GM18526 (cell line): ENCODE results near the gene TRIM2.

Experiments used
- POLR2A ChIP-seq: IDR thresholded peaks from 3 replicates; pipeline ENCODE4 v1.6.1; 2011; ENCODE audit not compliant: insufficient read length; ENCODE audit errors: extremely low read depth

Gene TRIM2

DNA sequence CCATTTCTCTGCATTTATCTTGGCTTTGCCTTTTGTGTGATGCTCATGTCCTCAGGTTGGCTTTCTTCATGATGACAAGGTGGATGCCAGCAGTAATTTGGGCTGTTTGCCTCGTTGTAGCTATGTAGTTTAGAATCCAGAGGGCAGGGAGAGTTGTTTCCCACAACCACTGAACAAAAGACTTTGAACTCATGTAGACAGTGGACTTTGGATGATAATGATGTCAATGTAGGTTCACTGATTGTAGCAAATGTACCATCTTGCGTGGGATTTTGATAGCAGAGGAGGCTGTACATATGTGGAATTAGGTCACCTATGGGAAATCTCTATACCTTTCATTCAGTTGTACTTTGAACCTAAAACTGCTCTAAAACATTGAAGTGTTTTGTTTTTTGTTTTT, 181.5 kb downstream of the TRIM2 start:
- no peak for TF ChIP-seq POLR2A

DNA sequence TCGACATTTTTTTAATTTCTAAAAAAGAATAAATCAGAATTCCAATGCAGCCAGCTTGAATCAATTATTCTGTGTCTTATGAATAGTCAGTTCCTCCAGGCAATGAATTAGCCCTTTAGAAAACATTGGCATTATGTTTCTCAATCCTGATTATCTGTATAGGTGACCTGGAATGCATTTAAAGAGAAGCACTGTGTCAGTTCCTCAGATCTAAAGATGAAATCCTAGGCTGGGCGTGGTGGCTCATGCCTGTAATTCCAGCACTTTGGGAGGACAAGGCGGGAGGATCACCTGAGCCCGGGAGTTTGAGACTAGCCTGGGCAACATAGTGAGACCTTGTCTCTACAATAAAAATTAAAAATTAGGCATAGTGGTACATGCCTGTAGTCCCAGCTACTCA, 183.7 kb downstream of the TRIM2 start:
- no peak for TF ChIP-seq POLR2A
